Omental fat pad (tissue), 4 donors: Measurements from ENCODE around the gene PCSK1N. TPM values are rescaled to one million over a fixed set of nuclear protein-coding genes. Genes with fewer than 3 reads are reported as not detected.

Experiments
- ATAC-seq: fragments of 150-250 bp; one replicate; pipeline ENCODE4 v1.9.1; 2016; ENCODE audit warnings: mild to moderate bottlenecking, moderate library complexity; ENCODE audit not compliant: low FRiP score
- DNase-seq: peaks from one replicate; pipeline ENCODE4 v3.0.0-alpha.2; 2019; ENCODE audit warnings: low spot score
- CTCF ChIP-seq, 3 donors: fragments of 450-650 bp; IDR thresholded peaks; one replicate each; pipeline ENCODE4 v1.5.1; 2016 to 2017; ENCODE audit warnings: antibody characterized with exemption in 3 of 3, mild to moderate bottlenecking in 3 of 3, moderate library complexity in 2 of 3
- total RNA-seq, 4 donors: library from RNA; depleted of rRNA; stranded (reverse); fragments of >200 nt; gene quantifications; one replicate each; pipeline ENCODE4 v1.1.0, GENCODE V29; 2016

The PCSK1N gene
- total RNA-seq, 4 donors from 2014 or later: 0.93 to 2.3 (median 1.4) TPM; not detected in 1

GRCh38 chrX:48802905-48803200 lies 32.6 kb downstream of the PCSK1N start:
- ATAC-seq (no peak), DNase-seq (no peak)
- TF ChIP-seq CTCF (IDR thresholded peaks at IDR 0.05): no peak

GRCh38 chrX:48802089-48802904 lies 33.1 kb downstream of the PCSK1N start:
- TF ChIP-seq CTCF (IDR thresholded peaks at IDR 0.05): no peak
- ATAC-seq (peak; percentile 70), DNase-seq (peak; percentile 47)

- ATAC-seq (peak; percentile 94), DNase-seq (peak; percentile 66)
- TF ChIP-seq CTCF (IDR thresholded peaks at IDR 0.05): no peak
Observed at GRCh38 chrX:48801280-48802088, 33.9 kb downstream of the PCSK1N start, which contains the start of gene HDAC6. Gene HDAC6 (plus strand): TSS chrX:48802067. CDS start chrX:48802693, 626 bp downstream.

- DNase-seq (no peak), ATAC-seq (no peak)
- TF ChIP-seq CTCF (IDR thresholded peaks at IDR 0.05): no peak
Observed at GRCh38 chrX:48800574-48801279, 34.7 kb downstream of the PCSK1N start.

- no peak for TF ChIP-seq CTCF (IDR thresholded peaks at IDR 0.05)
- DNase-seq (no peak), ATAC-seq (no peak)
Observed at GRCh38 chrX:48798318-48798717, 37.1 kb downstream of the PCSK1N start.

- no peak for TF ChIP-seq CTCF (IDR thresholded peaks at IDR 0.05)
- DNase-seq (no peak), ATAC-seq (no peak)
Observed at GRCh38 chrX:48794911-48795515, 40.4 kb downstream of the PCSK1N start.
